GM23338 (cell line): ENCODE results near the gene ANTXR2. TPM values are rescaled to one million over a fixed set of nuclear protein-coding genes. Genes with fewer than 3 reads are reported as not detected.

Source experiments
- ATAC-seq: fragments of 200-7000 bp; cut with Tn5 transposase; 3 replicates; pipeline ENCODE4 v1.9.1; 2020
- DNase-seq: peaks from one replicate; pipeline ENCODE4 v3.0.0-alpha.2; 2015; ENCODE audit warnings: low spot score
- H2AFZ ChIP-seq: fragments of 200-600 bp; sonication (generic); 2 replicates; pipeline ENCODE4 v1.8.0; 2016; ENCODE audit warnings: antibody characterized with exemption, mild to moderate bottlenecking, moderate library complexity
- H3F3A ChIP-seq: fragments of 200-600 bp; sonication (generic); replicated peaks from 2 replicates; pipeline ENCODE4 v1.8.0; 2017; ENCODE audit warnings: antibody characterized with exemption, mixed run types, low read depth
- H3K27ac ChIP-seq: fragments of 200-600 bp; sonication (generic); 2 replicates; pipeline ENCODE4 v1.6.1; 2016; ENCODE audit warnings: low read depth
- H3K27me3 ChIP-seq: fragments of 200-600 bp; sonication (generic); 2 replicates; pipeline ENCODE4 v1.8.0; 2016; ENCODE audit warnings: mild to moderate bottlenecking, mixed run types, moderate library complexity; ENCODE audit not compliant: insufficient read depth
- H3K36me3 ChIP-seq: fragments of 200-600 bp; sonication (generic); 2 replicates; pipeline ENCODE4 v1.8.0; 2016; ENCODE audit warnings: mild to moderate bottlenecking; ENCODE audit not compliant: insufficient read depth
- H3K4me1 ChIP-seq: fragments of 200-600 bp; sonication (generic); 2 replicates; pipeline ENCODE4 v1.8.0; 2016; ENCODE audit warnings: mild to moderate bottlenecking, moderate library complexity; ENCODE audit not compliant: insufficient read depth
- H3K4me2 ChIP-seq: fragments of 200-600 bp; sonication (generic); 2 replicates; pipeline ENCODE4 v1.7.1; 2017; ENCODE audit warnings: mixed run types
- H3K4me3 ChIP-seq: fragments of 200-600 bp; sonication (generic); 2 replicates; pipeline ENCODE4 v1.6.1; 2016; ENCODE audit warnings: mixed run types
- H3K79me2 ChIP-seq: fragments of 200-600 bp; sonication (generic); replicated peaks from 2 replicates; pipeline ENCODE4 v1.8.0; 2017; ENCODE audit warnings: mild to moderate bottlenecking; ENCODE audit not compliant: insufficient read depth
- H3K9me2 ChIP-seq: fragments of 200-600 bp; sonication (generic); 2 replicates; pipeline ENCODE4 v1.8.0; 2017; ENCODE audit not compliant: insufficient read depth
- H4K20me1 ChIP-seq: fragments of 200-600 bp; sonication (generic); replicated peaks from 2 replicates; pipeline ENCODE4 v1.8.0; 2017; ENCODE audit warnings: mild to moderate bottlenecking; ENCODE audit not compliant: insufficient read depth
- H3K27ac Mint-ChIP-seq: 2 replicates; pipeline ENCODE4 v1.8.0; 2020; ENCODE audit warnings: inconsistent platforms, mild to moderate bottlenecking, moderate library complexity, mixed read lengths
- H3K27me3 Mint-ChIP-seq: 3 replicates; pipeline ENCODE4 v1.8.0; 2022; ENCODE audit warnings: low read depth, mild to moderate bottlenecking, moderate library complexity, mixed read lengths, inconsistent platforms; ENCODE audit not compliant: insufficient read depth, poor library complexity
- H3K36me3 Mint-ChIP-seq: 3 replicates; pipeline ENCODE4 v1.8.0; 2021; ENCODE audit warnings: low read depth, mild to moderate bottlenecking, inconsistent platforms, moderate library complexity, mixed read lengths
- H3K4me1 Mint-ChIP-seq: 3 replicates; pipeline ENCODE4 v1.8.0; 2020; ENCODE audit warnings: mild to moderate bottlenecking, inconsistent platforms, mixed read lengths
- H3K4me3 Mint-ChIP-seq: 3 replicates; pipeline ENCODE4 v1.8.0; 2021; ENCODE audit warnings: moderate library complexity, mild to moderate bottlenecking, inconsistent platforms, mixed read lengths
- H3K9me3 Mint-ChIP-seq: 3 replicates; pipeline ENCODE4 v1.8.0; 2020; ENCODE audit warnings: moderate library complexity, mild to moderate bottlenecking, inconsistent platforms, mixed read lengths
- CTCF ChIP-seq, 2 experiments: fragments of 200-600 bp in 1 of 2; sonication (generic) in 1 of 2; conservative IDR thresholded peaks; 2 replicates each; pipeline versions ENCODE4 v1.5.1 to v1.6.1; 2016 to 2017; ENCODE audit warnings: antibody characterized with exemption in 2 of 2, low read depth in 2 of 2, mild to moderate bottlenecking in 2 of 2, moderate library complexity in 1 of 2
- EZH2 ChIP-seq: fragments of 200-600 bp; sonication (generic); IDR thresholded peaks from one replicate; pipeline ENCODE4 v1.8.0; 2017; ENCODE audit warnings: antibody characterized with exemption, mild to moderate bottlenecking, low read depth; ENCODE audit not compliant: unreplicated experiment
- EZH2phosphoT487 ChIP-seq: fragments of 200-600 bp; sonication (generic); IDR thresholded peaks from one replicate; pipeline ENCODE4 v1.8.1; 2018; ENCODE audit warnings: antibody characterized with exemption; ENCODE audit not compliant: unreplicated experiment
- ZNF114 ChIP-seq: fragments of 250-450 bp; sonication (Bioruptor Pico); IDR thresholded peaks from 2 replicates; pipeline ENCODE4 v1.5.0; 2020; ENCODE audit warnings: mild to moderate bottlenecking, moderate library complexity
- ZNF462 ChIP-seq: fragments of 250-450 bp; sonication (Bioruptor Pico); IDR thresholded peaks from 2 replicates; pipeline ENCODE4 v1.5.0; 2020; ENCODE audit warnings: mild to moderate bottlenecking, moderate library complexity
- polyA plus RNA-seq: library from polyadenylated mRNA; unstranded; fragments of >200 nt; fragmentation: Nextera tagmentation; extraction: Ambion mirVana; gene quantifications from 2 replicates; pipeline ENCODE4 v1.2.1, GENCODE V29; 2016
- total RNA-seq: library from RNA; depleted of rRNA; stranded (reverse); fragments of >200 nt; shearing (Covaris generic); gene quantifications from 2 replicates; pipeline ENCODE4 v1.2.3, GENCODE V29; 2014

The ANTXR2 gene
- total and polyA plus RNA-seq, 2 experiments from 2014 or later: 2.0 to 5.3 TPM

- TF ChIP-seq ZNF462 (CRISPR knock-in tag) (no peak), EZH2phosphoT487 (no peak)
These were observed 7.4 kb downstream of the ANTXR2 start (continued) for GRCh38 chr4:80065601-80066000.

- Histone ChIP-seq H2AFZ (no peak overlapping the region), H3K36me3 (no peaks in the 10 kb centered on the region), H3K9me2 (no peaks in the 10 kb centered on the region), H3K4me1 (no peaks in the 10 kb centered on the region), H3K79me2 (no peaks in the 10 kb centered on the region), H3F3A (no peaks in the 10 kb centered on the region), H3K27ac (no peak overlapping the region), H3K4me3 (no peak overlapping the region), H3K4me2 (no peak overlapping the region), H4K20me1 (no peaks in the 10 kb centered on the region), H3K27me3 (no peaks in the 10 kb centered on the region)
- H3K36me3 Mint-ChIP-seq: no peaks in the 10 kb centered on the region; the same call in 2 of the 3 replicates
- DNase-seq (no peak), ATAC-seq (no peak)
- H3K27me3 Mint-ChIP-seq: peaks cover 2% of the 10 kb centered on the region
- no peaks in the 10 kb centered on the region for H3K9me3 Mint-ChIP-seq
- peaks cover 10% of the 10 kb centered on the region for H3K4me1 Mint-ChIP-seq
- H3K4me3 Mint-ChIP-seq: no peak overlapping the region
- no peak overlapping the region for H3K27ac Mint-ChIP-seq
- no peak for TF ChIP-seq CTCF (conservative IDR thresholded peaks at IDR 0.05; ENCODE audit: low read depth in 2 of 2)
- no peak for TF ChIP-seq ZNF462 (CRISPR knock-in tag)
- no peak for TF ChIP-seq EZH2
- TF ChIP-seq ZNF114: no peak
These were observed 10.5 kb downstream of the ANTXR2 start for GRCh38 chr4:80062527-80062926.
